Spleen (tissue), 11 donors: ENCODE measurements around the gene SSR1. TPM values are rescaled to one million over a fixed set of nuclear protein-coding genes. Genes with fewer than 3 reads are reported as not detected.
"Not testable (repeated sequence)": the region's sequence is repeated elsewhere in the genome, so short reads cannot be mapped to it uniquely, and the experiment has no call there.

Experiments used
- DNase-seq: peaks from one replicate; pipeline ENCODE4 v3.0.0-alpha.2; 2020
- H3K27ac ChIP-seq, 8 donors: fragments of 200-600 bp; sonication (generic) in 7 of 8; 1 replicate in 4 of 8; 2 replicates in 4 of 8; pipeline versions ENCODE4 v1.5.0 to v1.8.0; 2016 to 2021; ENCODE audit warnings: inconsistent platforms in 4 of 8, mild to moderate bottlenecking in 4 of 8, moderate library complexity in 1 of 8
- H3K27me3 ChIP-seq, 7 donors: fragments of 200-600 bp; sonication (generic) in 6 of 7; replicated peaks in 1 of 7; 1 replicate in 4 of 7; 2 replicates in 3 of 7; pipeline versions ENCODE4 v1.5.0 to v1.8.0; 2016 to 2021; ENCODE audit warnings: inconsistent platforms in 3 of 7, mild to moderate bottlenecking in 1 of 7
- H3K36me3 ChIP-seq, 6 donors: fragments of 200-600 bp; sonication (generic) in 5 of 6; 1 replicate in 4 of 6; 2 replicates in 2 of 6; pipeline versions ENCODE4 v1.5.0 to v1.8.0; 2016 to 2021; ENCODE audit warnings: inconsistent platforms in 2 of 6
- H3K4me1 ChIP-seq, 6 donors: fragments of 200-600 bp; sonication (generic) in 5 of 6; 1 replicate in 3 of 6; 2 replicates in 3 of 6; pipeline versions ENCODE4 v1.5.0 to v1.8.0; 2016 to 2021; ENCODE audit warnings: inconsistent platforms in 3 of 6
- H3K4me3 ChIP-seq, 8 donors: fragments of 200-600 bp; sonication (generic) in 7 of 8; 1 replicate in 4 of 8; 2 replicates in 4 of 8; pipeline versions ENCODE4 v1.5.0 to v1.8.0; 2016 to 2021; ENCODE audit warnings: inconsistent platforms in 4 of 8, mild to moderate bottlenecking in 4 of 8, moderate library complexity in 2 of 8
- H3K9me3 ChIP-seq, 8 donors: fragments of 200-600 bp; sonication (generic) in 7 of 8; 1 replicate in 4 of 8; 2 replicates in 4 of 8; pipeline versions ENCODE4 v1.5.0 to v1.8.0; 2016 to 2021; ENCODE audit warnings: inconsistent platforms in 4 of 8
- POLR2A ChIP-seq, 3 donors: fragments of 450-650 bp; IDR thresholded peaks; one replicate each; pipeline ENCODE4 v1.5.1; 2017; ENCODE audit warnings: antibody characterized with exemption in 3 of 3, mild to moderate bottlenecking in 1 of 3
- POLR2AphosphoS5 ChIP-seq, 3 donors: sonication (generic); formaldehyde crosslinking; IDR thresholded peaks; one replicate each; pipeline ENCODE4 v1.5.1; 2017; ENCODE audit warnings: antibody characterized with exemption in 3 of 3
- WGBS, 5 donors: extraction: QIAGEN DNeasy Blood & Tissue Kit in 3 of 5; methylation state at CpG; one replicate each; pipeline versions ENCODE4 v1.1.5 to v1.1.7; 2013 to 2018; 5-methylcytosine and 5-hydroxymethylcytosine counted together
- intact Hi-C: fragments of 100-400 bp; cut with DNase I; formaldehyde crosslinking; loops from one replicate; pipeline ENCODE4 v1.15.0; 2023; ENCODE audit warnings: low total_unique reads
- polyA plus RNA-seq, 3 donors: library from polyadenylated mRNA; stranded (reverse); fragments of 200-250 nt; gene quantifications; one replicate each; pipeline ENCODE4 v1.2.1, GENCODE V29; 2013
- total RNA-seq, 7 donors: library from RNA; depleted of rRNA in 3 of 7; stranded (reverse); fragments of >200 nt in 3 of 7; fragmentation: NEBNext Ultra II Directional in 4 of 7; extraction: Animal tissue kit (Norgen Biotek cat#: 25700) in 4 of 7; gene quantifications; one replicate each; pipeline versions ENCODE4 v1.1.0 to v1.2.1, GENCODE V29; 2016 to 2021
- TF ChIP-seq, protein P1 (sequence below), 11 experiments: fragments of 200-600 bp in 7 of 11; fragments of 450-650 bp in 4 of 11; sonication (generic) in 4 of 11; IDR thresholded peaks in 8 of 11; conservative IDR thresholded peaks in 3 of 11; 1 replicate in 7 of 11; 2 replicates in 4 of 11; pipeline versions ENCODE4 v1.4.0 to v1.8.0; 2016 to 2021; ENCODE audit warnings: antibody characterized with exemption in 11 of 11, inconsistent platforms in 4 of 11, mild to moderate bottlenecking in 1 of 11
- donor health status: healthy with polysubstance abuse.
- donor health status: DM: no; HTN: no; CAD: no; lungs with moderate emphysema.
- donor health status: DM: no; HTN: no; CAD: no.
- donor health status: Bipolar disorder and iron deficiency.
- donor health status: healthy.
- donor health status: DM: no; HTN: no; CAD: no.
- donor health status: DM: yes; HTN: yes; CAD: no.

Gene SSR1
- total and polyA plus RNA-seq, 10 donors: 15.8 to 132 (median 72.9) TPM

DNA sequence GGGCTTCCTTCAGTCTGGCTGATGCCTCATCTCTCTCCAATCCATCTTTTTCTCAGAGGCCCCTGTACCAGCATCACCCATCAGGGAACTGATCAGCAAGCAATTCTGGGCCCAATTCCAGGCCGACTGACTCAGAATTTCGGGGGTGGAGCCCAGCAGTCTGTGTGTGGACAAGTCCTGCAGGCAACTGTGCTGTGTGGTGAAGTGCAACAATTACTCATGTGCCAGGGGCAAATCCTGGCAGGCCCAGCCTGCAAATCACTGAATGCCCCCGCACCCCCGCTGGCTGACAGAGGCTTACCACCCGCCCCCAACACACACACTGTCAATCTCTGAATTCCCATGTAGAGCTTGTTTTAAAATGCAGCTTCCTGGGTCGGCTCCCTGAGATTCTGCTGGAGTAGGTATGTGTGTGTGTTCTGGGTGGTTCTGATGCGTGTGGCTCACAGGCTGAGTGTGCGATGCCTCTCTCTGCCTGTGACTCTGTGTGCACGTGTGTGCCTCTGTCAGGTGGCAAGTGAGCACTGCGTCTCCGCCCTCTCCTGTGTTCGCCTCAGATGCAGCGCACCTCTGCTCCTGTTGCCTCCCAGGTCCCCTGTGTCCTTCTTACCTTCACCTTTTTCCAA is 45.4 kb downstream of the SSR1 start:
- H3K9me3 ChIP-seq: peaks cover 0 to 8% (median 0%) of the 10 kb centered on the region in 8 donors
- TF ChIP-seq, protein P1, sequence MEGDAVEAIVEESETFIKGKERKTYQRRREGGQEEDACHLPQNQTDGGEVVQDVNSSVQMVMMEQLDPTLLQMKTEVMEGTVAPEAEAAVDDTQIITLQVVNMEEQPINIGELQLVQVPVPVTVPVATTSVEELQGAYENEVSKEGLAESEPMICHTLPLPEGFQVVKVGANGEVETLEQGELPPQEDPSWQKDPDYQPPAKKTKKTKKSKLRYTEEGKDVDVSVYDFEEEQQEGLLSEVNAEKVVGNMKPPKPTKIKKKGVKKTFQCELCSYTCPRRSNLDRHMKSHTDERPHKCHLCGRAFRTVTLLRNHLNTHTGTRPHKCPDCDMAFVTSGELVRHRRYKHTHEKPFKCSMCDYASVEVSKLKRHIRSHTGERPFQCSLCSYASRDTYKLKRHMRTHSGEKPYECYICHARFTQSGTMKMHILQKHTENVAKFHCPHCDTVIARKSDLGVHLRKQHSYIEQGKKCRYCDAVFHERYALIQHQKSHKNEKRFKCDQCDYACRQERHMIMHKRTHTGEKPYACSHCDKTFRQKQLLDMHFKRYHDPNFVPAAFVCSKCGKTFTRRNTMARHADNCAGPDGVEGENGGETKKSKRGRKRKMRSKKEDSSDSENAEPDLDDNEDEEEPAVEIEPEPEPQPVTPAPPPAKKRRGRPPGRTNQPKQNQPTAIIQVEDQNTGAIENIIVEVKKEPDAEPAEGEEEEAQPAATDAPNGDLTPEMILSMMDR (IDR thresholded peaks at IDR 0.05 in 8 of 11, conservative IDR thresholded peaks at IDR 0.05 in 3 of 11): no peak
- no peak for TF ChIP-seq POLR2AphosphoS5 (IDR thresholded peaks at IDR 0.05)
- TF ChIP-seq POLR2A (IDR thresholded peaks at IDR 0.05): no peak
- H3K27ac ChIP-seq: no peak overlapping the region
- no peaks in the 10 kb centered on the region for H3K27me3 ChIP-seq
- peak; percentile 75 for DNase-seq
- no peak overlapping the region for H3K4me3 ChIP-seq
- intact Hi-C loops: no loop called here
- WGBS, 5 donors: 70 to 88% (median 75%) methylated on average over 10 to 13 of the region's 13 CpGs
- no peaks in the 10 kb centered on the region for H3K36me3 ChIP-seq
- H3K4me1 ChIP-seq: peaks cover 0 to 36% (median 10%) of the 10 kb centered on the region in 6 donors

DNA sequence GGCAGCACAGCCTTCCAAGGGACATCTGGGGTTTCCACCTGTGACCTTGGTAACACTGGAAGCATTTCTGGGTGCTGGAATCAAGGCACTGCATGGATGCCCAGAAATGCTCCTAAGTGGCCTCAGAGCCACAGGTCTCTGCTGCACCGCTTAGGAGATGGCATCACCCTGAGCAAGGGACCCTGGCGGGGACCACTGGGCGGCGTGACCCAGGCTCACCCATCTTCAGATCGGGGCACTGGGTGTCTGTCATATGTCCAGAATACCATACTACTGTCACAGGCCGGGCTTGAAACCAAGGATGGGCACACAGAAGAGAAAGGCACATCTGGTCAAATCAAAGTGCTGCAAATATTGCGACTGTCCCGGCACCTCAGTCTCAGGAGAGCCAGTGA is 45.9 kb downstream of the SSR1 start:
- peaks cover 0 to 41% (median 14%) of the 10 kb centered on the region in 6 donors for H3K4me1 ChIP-seq
- intact Hi-C loops: no loop called here
- DNase-seq: peak; percentile 69

DNA sequence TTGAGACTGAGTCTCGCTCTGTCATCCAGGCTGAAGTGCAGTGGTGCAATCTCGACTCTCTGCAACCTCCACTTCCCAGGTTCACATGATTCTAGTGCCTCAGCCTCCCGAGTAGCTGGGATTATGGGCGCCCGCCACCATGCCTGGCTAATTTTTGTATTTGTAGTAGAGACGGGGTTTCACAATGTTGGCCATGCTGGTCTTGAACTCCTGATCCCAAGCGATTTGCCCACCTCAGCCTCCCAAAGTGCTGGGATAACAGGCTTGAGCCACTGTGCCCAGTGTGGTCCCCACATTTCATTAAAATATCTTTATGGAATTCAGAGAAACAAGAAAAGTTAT is 47.6 kb downstream of the SSR1 start:
- H3K4me3 ChIP-seq, H3K27me3 ChIP-seq, H3K27ac ChIP-seq, intact Hi-C loops, H3K36me3 ChIP-seq, H3K9me3 ChIP-seq: not testable (repeated sequence)
- peaks cover 6 to 54% (median 32%) of the 10 kb centered on the region in 6 donors for H3K4me1 ChIP-seq
- peak; percentile 41 for DNase-seq
- 91 to 99% (median 93%) methylated on average over 7 of the region's 7 CpGs for WGBS, 5 donors

More for the DNA sequence above, 45.9 kb downstream of the SSR1 start:
- TF ChIP-seq POLR2AphosphoS5 (IDR thresholded peaks at IDR 0.05) (no peak), POLR2A (IDR thresholded peaks at IDR 0.05) (no peak)
- TF ChIP-seq, protein P1 (IDR thresholded peaks at IDR 0.05 in 8 of 11, conservative IDR thresholded peaks at IDR 0.05 in 3 of 11): no peak
- Histone ChIP-seq H3K27me3 (no peaks in the 10 kb centered on the region), H3K9me3 (peaks cover 0 to 8% (median 0%) of the 10 kb centered on the region in 8 donors), H3K4me3 (no peak overlapping the region), H3K27ac (no peak overlapping the region), H3K36me3 (no peaks in the 10 kb centered on the region)
- 91 to 100% (median 95%) methylated on average over 6 to 8 of the region's 8 CpGs for WGBS, 5 donors

DNA sequence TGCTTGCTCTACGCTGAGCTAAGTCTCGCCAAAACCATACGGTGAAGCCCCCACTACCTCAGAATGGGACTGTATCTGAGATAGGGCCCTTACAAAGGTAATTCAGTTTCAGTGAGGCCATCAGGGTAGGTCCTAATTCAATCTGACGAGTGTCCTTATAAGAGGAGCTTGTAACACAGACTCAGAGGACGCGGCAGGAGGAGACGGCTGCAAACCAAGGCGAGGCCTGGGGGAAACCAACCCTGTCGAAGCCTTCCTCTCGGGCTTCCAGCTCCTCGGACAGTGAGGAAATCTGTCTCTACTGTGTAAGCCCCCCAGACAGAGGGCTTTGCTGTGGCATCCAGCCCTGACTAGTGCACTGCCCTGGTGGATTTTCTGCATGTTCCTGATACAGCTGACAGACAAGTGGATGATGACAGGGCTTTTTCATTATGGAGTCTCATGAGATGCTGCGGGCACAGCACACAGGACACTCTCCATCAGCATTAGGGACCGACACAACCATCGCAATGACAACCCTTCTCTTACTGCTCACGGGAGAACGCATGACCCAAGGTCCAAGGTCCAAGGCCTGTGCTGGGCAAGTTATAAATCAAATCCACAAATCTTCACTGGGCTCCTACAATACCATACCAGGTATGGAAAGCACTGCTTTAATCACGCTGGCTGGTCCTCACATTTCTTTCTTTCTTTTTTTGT is 48.2 kb downstream of the SSR1 start:
- H3K27ac ChIP-seq: no peak overlapping the region
- no peak overlapping the region for H3K4me3 ChIP-seq
- intact Hi-C loops: no loop called here
- TF ChIP-seq POLR2A (IDR thresholded peaks at IDR 0.05) (no peak), POLR2AphosphoS5 (IDR thresholded peaks at IDR 0.05) (no peak)
- TF ChIP-seq, protein P1 (IDR thresholded peaks at IDR 0.05 in 8 of 11, conservative IDR thresholded peaks at IDR 0.05 in 3 of 11): no peak
- 87 to 95% (median 92%) methylated on average over 16 to 17 of the region's 17 CpGs for WGBS, 5 donors
- peaks cover 0 to 3% (median 0%) of the 10 kb centered on the region in 7 donors for H3K27me3 ChIP-seq
- peak; percentile 58 for DNase-seq
- H3K36me3 ChIP-seq: no peaks in the 10 kb centered on the region
- peaks cover 0 to 8% (median 0%) of the 10 kb centered on the region in 8 donors for H3K9me3 ChIP-seq
- H3K4me1 ChIP-seq: peaks cover 7 to 60% (median 33%) of the 10 kb centered on the region in 6 donors
